Loucy (cell line): ENCODE data around the gene OSBPL8.

Source experiments
- EZH2phosphoT487 ChIP-seq: fragments of 200-600 bp; IDR thresholded peaks from 2 replicates; pipeline ENCODE4 v1.6.1; 2018; ENCODE audit warnings: antibody characterized with exemption, mild to moderate bottlenecking, moderate library complexity, borderline replicate concordance
- TF ChIP-seq, protein P1 (sequence below): fragments of 200-600 bp; sonication (generic); conservative IDR thresholded peaks from 2 replicates; pipeline ENCODE4 v1.5.1; 2014; ENCODE audit warnings: mild to moderate bottlenecking, antibody characterized with exemption, low read length

DNA sequence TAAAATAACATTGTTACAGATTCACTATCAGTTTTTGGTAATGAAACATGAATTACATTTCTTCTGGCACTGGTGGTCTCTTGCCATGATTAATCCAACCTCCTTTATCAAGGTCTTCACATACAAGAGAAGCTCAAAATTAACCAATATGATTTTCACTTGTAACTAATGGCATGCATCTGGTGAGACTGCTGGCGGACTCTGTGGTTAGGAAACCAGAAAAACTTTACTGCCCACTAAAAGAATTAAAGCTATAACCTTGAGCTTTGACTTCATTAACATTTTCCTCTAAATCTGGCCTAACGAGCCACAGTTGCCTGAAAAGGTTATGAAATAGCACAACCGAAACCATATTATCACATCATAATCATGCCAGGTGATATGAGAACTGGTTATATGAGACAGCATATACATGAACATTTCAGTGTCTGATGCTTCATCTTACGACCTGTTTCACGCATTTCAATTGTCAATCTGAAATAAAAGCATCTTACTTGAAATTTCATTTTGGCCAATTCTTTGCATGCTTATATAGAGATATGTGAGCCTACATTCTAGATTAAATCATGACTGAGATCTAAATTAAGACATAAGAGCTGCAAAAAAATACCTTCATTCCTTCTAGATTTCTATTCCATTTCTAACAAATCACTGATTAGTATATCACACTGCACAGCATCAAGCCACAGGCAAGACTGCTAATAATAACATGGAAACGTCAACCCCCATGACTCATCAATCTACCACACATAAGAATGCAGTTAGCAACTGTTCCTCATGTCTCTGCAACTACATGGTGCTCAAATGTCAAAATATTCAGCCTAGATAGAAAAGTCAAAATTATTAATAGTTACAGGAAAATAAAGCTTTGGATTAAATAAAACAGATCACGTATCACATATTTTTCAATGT lies 89.3 kb downstream of the OSBPL8 start:
- TF ChIP-seq, protein P1, sequence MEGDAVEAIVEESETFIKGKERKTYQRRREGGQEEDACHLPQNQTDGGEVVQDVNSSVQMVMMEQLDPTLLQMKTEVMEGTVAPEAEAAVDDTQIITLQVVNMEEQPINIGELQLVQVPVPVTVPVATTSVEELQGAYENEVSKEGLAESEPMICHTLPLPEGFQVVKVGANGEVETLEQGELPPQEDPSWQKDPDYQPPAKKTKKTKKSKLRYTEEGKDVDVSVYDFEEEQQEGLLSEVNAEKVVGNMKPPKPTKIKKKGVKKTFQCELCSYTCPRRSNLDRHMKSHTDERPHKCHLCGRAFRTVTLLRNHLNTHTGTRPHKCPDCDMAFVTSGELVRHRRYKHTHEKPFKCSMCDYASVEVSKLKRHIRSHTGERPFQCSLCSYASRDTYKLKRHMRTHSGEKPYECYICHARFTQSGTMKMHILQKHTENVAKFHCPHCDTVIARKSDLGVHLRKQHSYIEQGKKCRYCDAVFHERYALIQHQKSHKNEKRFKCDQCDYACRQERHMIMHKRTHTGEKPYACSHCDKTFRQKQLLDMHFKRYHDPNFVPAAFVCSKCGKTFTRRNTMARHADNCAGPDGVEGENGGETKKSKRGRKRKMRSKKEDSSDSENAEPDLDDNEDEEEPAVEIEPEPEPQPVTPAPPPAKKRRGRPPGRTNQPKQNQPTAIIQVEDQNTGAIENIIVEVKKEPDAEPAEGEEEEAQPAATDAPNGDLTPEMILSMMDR: no peak
- TF ChIP-seq EZH2phosphoT487: no peak
